ENCODE results near the gene CD58. TPM values are rescaled to one million over a fixed set of nuclear protein-coding genes. Genes with fewer than 3 reads are reported as not detected.
A peak's percentile ranks its signal among the peaks of the same experiment; 100 is the strongest.

Gene CD58
- total and polyA plus RNA-seq, 2 of the 4 experiments (the other 2 are of a cell fraction), result 5.4 to 5.7 TPM

DNA sequence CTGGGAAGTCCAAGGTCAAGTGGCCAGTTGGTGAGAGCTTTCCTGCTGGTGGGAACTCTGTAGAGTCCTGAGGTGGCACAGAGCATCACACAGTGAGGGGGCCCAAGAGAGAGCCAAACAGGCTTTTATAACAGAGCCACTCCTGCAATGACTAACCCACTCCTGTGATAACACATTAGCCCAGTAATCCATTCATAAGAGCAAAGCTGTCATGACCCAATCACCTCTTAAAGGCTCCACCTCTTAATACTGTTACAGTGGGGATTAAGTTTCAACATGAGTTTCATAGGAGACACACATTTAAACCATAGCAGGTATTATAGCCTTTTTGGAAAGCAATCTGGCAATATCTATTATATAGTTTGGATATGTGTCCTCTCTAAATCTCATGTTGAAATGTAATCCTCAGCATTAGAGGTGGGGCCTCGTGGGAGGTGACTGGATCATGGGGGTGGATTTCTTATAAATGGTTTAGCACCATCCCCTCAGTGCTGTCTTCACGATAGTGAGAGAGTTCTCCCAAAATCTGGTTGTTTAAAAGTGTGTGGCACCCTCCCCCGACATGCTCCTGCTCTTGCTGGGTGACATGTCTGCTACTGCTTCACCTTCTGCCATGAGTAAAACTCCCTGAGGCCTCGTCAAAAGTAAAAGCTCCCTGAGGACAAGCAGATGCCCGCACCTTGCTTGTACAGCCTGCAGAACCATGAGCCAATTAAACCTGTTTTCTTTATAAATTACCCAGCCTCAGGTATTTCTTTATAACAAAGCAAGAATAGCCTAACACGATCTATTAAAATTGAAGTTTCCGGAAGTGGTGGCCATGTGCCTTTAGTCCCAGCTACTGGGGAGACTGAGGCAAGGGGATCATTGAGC, 64.5 kb downstream of the CD58 start (continued):
- TF ChIP-seq CHD1 (IDR thresholded peaks at IDR 0.05; ENCODE audit: low read depth, low read length), result no peak

- intact Hi-C loops (cut with micrococcal nuclease) (loop anchor here (5.0 kb wide), 1 partner anchor 1447 kb away; no protein-coding TSS in a partner anchor), in situ Hi-C loops (cut with MboI; ENCODE audit: low sequenced_read_pairs) (no loop called here), dilution Hi-C loops (cut with HindIII; ENCODE audit: low sequenced_read_pairs, unreplicated experiment) (no loop called here)
- Histone ChIP-seq H3K56ac (ENCODE audit: extremely low read depth, insufficient read depth, low read length) (no peak overlapping the region), H3K9me3 (ENCODE audit: control insufficient read depth, insufficient read depth, low read length) (no peaks in the 10 kb centered on the region), H2BK15ac (ENCODE audit: low read depth, low read length) (no peak overlapping the region), H4K5ac (ENCODE audit: low read depth, low read length) (no peak overlapping the region), H3K79me1 (ENCODE audit: low read depth in 1 of 2, low read length in 2 of 2) (no peaks in the 10 kb centered on the region), H3K4me3 (ENCODE audit: insufficient read depth, low read depth, low read length) (no peak overlapping the region), H4K91ac (ENCODE audit: insufficient read depth, low read depth, low read length) (no peak overlapping the region), H2BK20ac (ENCODE audit: low read depth, low read length) (0 out of 2 replicates have a peak overlapping the region, but pooled peaks have one; percentile 6), H3K23ac (ENCODE audit: low read depth, low read length) (0 out of 2 replicates have a peak overlapping the region, but pooled peaks have one; percentile 12), H3K9me1 (ENCODE audit: insufficient read depth, low read length) (peaks cover 10% of the 10 kb centered on the region), H4K8ac (ENCODE audit: low read depth in 2 of 2, low read length in 2 of 2) (peak overlapping the region; percentile 22 to 42; a peak in 2 of 4 replicates), H3K4ac (ENCODE audit: low read depth, low read length) (0 out of 2 replicates have a peak overlapping the region, but pooled peaks have one; percentile 17), H3K4me2 (ENCODE audit: low read depth, low read length) (no peak overlapping the region), H3K4me1 (ENCODE audit: control insufficient read depth, insufficient read depth, low read length) (peaks cover 6% of the 10 kb centered on the region), H2BK120ac (ENCODE audit: low read depth, low read length) (peak overlapping the region; percentile 53; the same call in 1 of the 2 replicates), H3K18ac (ENCODE audit: low read depth, low read length) (no peak overlapping the region), H4K20me1 (ENCODE audit: insufficient read depth, low read length) (no peaks in the 10 kb centered on the region), H3K27ac (ENCODE audit: insufficient read depth, low read length) (no peak overlapping the region), H2AK5ac (ENCODE audit: low read depth, low read length) (no peak overlapping the region), H3K14ac (replicated peaks; ENCODE audit: low read depth, low read length) (no peak overlapping the region; the same call in 1 of the 2 replicates), H2AFZ (replicated peaks; ENCODE audit: low read length, poor library complexity) (peak overlapping the region; percentile 6), H3K36me3 (ENCODE audit: control insufficient read depth, insufficient read depth, low read length) (no peaks in the 10 kb centered on the region), H2AK9ac (replicated peaks; ENCODE audit: low read depth, low read length, poor library complexity) (no peak overlapping the region), H3K27me3 (ENCODE audit: control insufficient read depth, insufficient read depth, low read length) (no peaks in the 10 kb centered on the region), H3K9ac (ENCODE audit: low read depth, low read length) (no peak overlapping the region), H2BK5ac (ENCODE audit: low read depth, low read length, poor library complexity, severe bottlenecking) (no peak overlapping the region)
- peak; percentile 62 for DNase-seq
- BruUV-seq (replicated peaks), result no TSS peak
- 48% methylated on average over 4 of the region's 8 CpGs; no CpG with 5 or more reads in 1 of the 2 experiments for WGBS, 2 experiments (ENCODE audit: extremely low coverage in 2 of 2, insufficient read length in 1 of 2)
- TF ChIP-seq CEBPB (IDR thresholded peaks at IDR 0.05; ENCODE audit: low read depth, low read length) (peak; percentile 48; the same call in 1 of the 2 replicates), FOS (IDR thresholded peaks at IDR 0.05; ENCODE audit: low read depth, low read length) (peak; percentile 64), RAD21 (IDR thresholded peaks at IDR 0.05; ENCODE audit: low read length) (no peak)
- peak; percentile 40 for ATAC-seq (ENCODE audit: low read depth)
- CTCF ChIA-PET, result interaction anchor here (0.6 kb wide), 1 partner anchor 366 kb away, joined by 4 read pairs; no protein-coding TSS in a partner anchor
- POLR2A ChIA-PET (ENCODE audit: unreplicated experiment), result interaction anchor here (0.6 kb wide), 1 partner anchor 11 kb away, joined by 3 read pairs; no protein-coding TSS in a partner anchor
Observed at GRCh38 chr1:116504308-116505156, 66.3 kb downstream of the CD58 start.
